T1000 (cell line): ENCODE measurements around the gene ADPRHL1.
"Not testable (repeated sequence)": the region's sequence is repeated elsewhere in the genome, so short reads cannot be mapped to it uniquely, and the experiment has no call there.

ENCODE experiments used
- DNase-seq: peaks from one replicate; lab custom pipeline; 2025; ENCODE audit warnings: mixed read lengths; lab: John Stamatoyannopoulos, UW

The ADPRHL1 gene

GRCh38 chr13:113455384-113455783 lies 2.1 kb upstream of the ADPRHL1 start:
- no peak for DNase-seq

GRCh38 chr13:113454936-113455335 lies 1.6 kb upstream of the ADPRHL1 start:
- DNase-seq, result no peak

- DNase-seq, result no peak
These were observed 822 bp downstream of the ADPRHL1 start for GRCh38 chr13:113452466-113452865.

GRCh38 chr13:113451951-113452421 lies 1.3 kb downstream of the ADPRHL1 start:
- DNase-seq, result no peak

GRCh38 chr13:113450861-113451620 lies 2.2 kb downstream of the ADPRHL1 start:
- peak; percentile 36 for DNase-seq

GRCh38 chr13:113450348-113450744 lies 2.9 kb downstream of the ADPRHL1 start:
- DNase-seq, result not testable (repeated sequence)

- no peak for DNase-seq
These were observed 3.5 kb downstream of the ADPRHL1 start for GRCh38 chr13:113449693-113450347.

- DNase-seq, result peak; percentile 99
These were observed 4.2 kb downstream of the ADPRHL1 start for GRCh38 chr13:113448885-113449692.

- DNase-seq, result no peak
These were observed 4.8 kb downstream of the ADPRHL1 start for GRCh38 chr13:113448545-113448884.

GRCh38 chr13:113447596-113447995 lies 5.7 kb downstream of the ADPRHL1 start:
- DNase-seq, result no peak

- DNase-seq, result no peak
These were observed 6.8 kb downstream of the ADPRHL1 start for GRCh38 chr13:113446488-113446854.

- DNase-seq, result no peak
These were observed 7.3 kb downstream of the ADPRHL1 start for GRCh38 chr13:113445791-113446487.

- DNase-seq, result no peak
These were observed 9.3 kb downstream of the ADPRHL1 start for GRCh38 chr13:113443991-113444390.

- no peak for DNase-seq
These were observed 10.3 kb downstream of the ADPRHL1 start for GRCh38 chr13:113442985-113443362.

- no peak for DNase-seq
These were observed 10.8 kb downstream of the ADPRHL1 start for GRCh38 chr13:113442354-113442984.

- no peak for DNase-seq
These were observed 11.6 kb downstream of the ADPRHL1 start for GRCh38 chr13:113441661-113442060.

- DNase-seq, result peak; percentile 36
These were observed 15.8 kb downstream of the ADPRHL1 start for GRCh38 chr13:113437408-113438010.

- not testable (repeated sequence) for DNase-seq
These were observed 16.4 kb downstream of the ADPRHL1 start for GRCh38 chr13:113436866-113437265.

- not testable (repeated sequence) for DNase-seq
These were observed 17.4 kb downstream of the ADPRHL1 start for GRCh38 chr13:113435907-113436306.

- no peak for DNase-seq
These were observed 19.8 kb downstream of the ADPRHL1 start for GRCh38 chr13:113433391-113433916.
